Measurements from ENCODE around the gene RNF157.

RNF157 gene

GRCh38 chr17:76163919-76164318 is 76.4 kb downstream of the RNF157 start:
- H3K36me3 ChIP-seq (ENCODE audit: control insufficient read depth, insufficient read depth, low read length): no peaks in the 10 kb centered on the region

GRCh38 chr17:76161619-76162266 is 78.5 kb downstream of the RNF157 start:
- Histone ChIP-seq H3K79me2 (ENCODE audit: control insufficient read depth, insufficient read depth, low read length) (no peaks in the 10 kb centered on the region), H2AK5ac (ENCODE audit: low read length) (no peak overlapping the region), H3K56ac (ENCODE audit: low read length) (no peak overlapping the region), H3K79me1 (ENCODE audit: low read length) (no peaks in the 10 kb centered on the region), H3K4me1 (ENCODE audit: control insufficient read depth, low read depth, low read length) (no peaks in the 10 kb centered on the region), H3K9ac (ENCODE audit: low read length) (no peak overlapping the region), H3K23ac (ENCODE audit: low read length) (no peak overlapping the region), H3K4ac (ENCODE audit: low read depth, low read length) (no peak overlapping the region), H3K4me2 (ENCODE audit: low read length) (no peak overlapping the region), H2BK120ac (ENCODE audit: low read depth, low read length) (no peak overlapping the region), H3K18ac (ENCODE audit: low read length) (no peak overlapping the region), H2BK5ac (ENCODE audit: low read length) (no peak overlapping the region), H4K8ac (ENCODE audit: low read depth, low read length) (no peak overlapping the region), H3K27ac (ENCODE audit: low read depth, low read length) (no peak overlapping the region), H4K5ac (ENCODE audit: low read length) (no peak overlapping the region), H3K27me3 (ENCODE audit: insufficient read depth, low read length, poor library complexity) (no peaks in the 10 kb centered on the region), H3K4me3 (ENCODE audit: low read length) (no peak overlapping the region), H3K36me3 (ENCODE audit: control insufficient read depth, insufficient read depth, low read length) (no peaks in the 10 kb centered on the region), H2BK15ac (replicated peaks; ENCODE audit: low read depth) (no peak overlapping the region)
- WGBS (ENCODE audit: extremely low coverage, insufficient coverage, low lambda C conversion rate): no CpG with 5 or more reads among the region's 20 CpGs
- DNase-seq: no peak

More at GRCh38 chr17:76163919-76164318, 76.4 kb downstream of the RNF157 start:
- H3K4ac ChIP-seq (ENCODE audit: low read depth, low read length): no peak overlapping the region
- no peak overlapping the region for H2BK120ac ChIP-seq (ENCODE audit: low read depth, low read length)
- H3K4me1 ChIP-seq (ENCODE audit: control insufficient read depth, low read depth, low read length): no peaks in the 10 kb centered on the region
- H3K27ac ChIP-seq (ENCODE audit: low read depth, low read length): no peak overlapping the region
- H3K4me2 ChIP-seq (ENCODE audit: low read length): no peak overlapping the region
- no CpG with 5 or more reads among the region's 4 CpGs for WGBS (ENCODE audit: extremely low coverage, insufficient coverage, low lambda C conversion rate)
- H2AK5ac ChIP-seq (ENCODE audit: low read length): no peak overlapping the region
- H2BK15ac ChIP-seq (replicated peaks; ENCODE audit: low read depth): no peak overlapping the region
- H4K8ac ChIP-seq (ENCODE audit: low read depth, low read length): no peak overlapping the region
- no peak overlapping the region for H3K56ac ChIP-seq (ENCODE audit: low read length)
- no peaks in the 10 kb centered on the region for H3K79me1 ChIP-seq (ENCODE audit: low read length)
- H3K18ac ChIP-seq (ENCODE audit: low read length): no peak overlapping the region
- H3K9ac ChIP-seq (ENCODE audit: low read length): no peak overlapping the region
- no peak overlapping the region for H2BK5ac ChIP-seq (ENCODE audit: low read length)
- DNase-seq: no peak
- no peak overlapping the region for H4K5ac ChIP-seq (ENCODE audit: low read length)
- no peak overlapping the region for H3K4me3 ChIP-seq (ENCODE audit: low read length)
- no peaks in the 10 kb centered on the region for H3K27me3 ChIP-seq (ENCODE audit: insufficient read depth, low read length, poor library complexity)
- no peaks in the 10 kb centered on the region for H3K79me2 ChIP-seq (ENCODE audit: control insufficient read depth, insufficient read depth, low read length)
- H3K23ac ChIP-seq (ENCODE audit: low read length): no peak overlapping the region

- DNase-seq: no peak
- Histone ChIP-seq H3K56ac (ENCODE audit: low read length) (no peak overlapping the region), H3K4me1 (ENCODE audit: control insufficient read depth, low read depth, low read length) (no peaks in the 10 kb centered on the region), H4K8ac (ENCODE audit: low read depth, low read length) (no peak overlapping the region), H2BK15ac (replicated peaks; ENCODE audit: low read depth) (no peak overlapping the region), H3K27me3 (ENCODE audit: insufficient read depth, low read length, poor library complexity) (no peaks in the 10 kb centered on the region), H3K9ac (ENCODE audit: low read length) (no peak overlapping the region), H3K4me3 (ENCODE audit: low read length) (no peak overlapping the region), H4K5ac (ENCODE audit: low read length) (no peak overlapping the region), H3K27ac (ENCODE audit: low read depth, low read length) (no peak overlapping the region), H2BK120ac (ENCODE audit: low read depth, low read length) (no peak overlapping the region), H3K79me2 (ENCODE audit: control insufficient read depth, insufficient read depth, low read length) (no peaks in the 10 kb centered on the region), H3K4me2 (ENCODE audit: low read length) (no peak overlapping the region), H3K4ac (ENCODE audit: low read depth, low read length) (no peak overlapping the region), H3K36me3 (ENCODE audit: control insufficient read depth, insufficient read depth, low read length) (no peaks in the 10 kb centered on the region), H2BK5ac (ENCODE audit: low read length) (no peak overlapping the region), H3K23ac (ENCODE audit: low read length) (no peak overlapping the region), H3K79me1 (ENCODE audit: low read length) (no peaks in the 10 kb centered on the region), H3K18ac (ENCODE audit: low read length) (no peak overlapping the region), H2AK5ac (ENCODE audit: low read length) (no peak overlapping the region)
- no CpG with 5 or more reads among the region's 8 CpGs for WGBS (ENCODE audit: extremely low coverage, insufficient coverage, low lambda C conversion rate)
Measured at GRCh38 chr17:76160896-76161528, 79.3 kb downstream of the RNF157 start.

DNA sequence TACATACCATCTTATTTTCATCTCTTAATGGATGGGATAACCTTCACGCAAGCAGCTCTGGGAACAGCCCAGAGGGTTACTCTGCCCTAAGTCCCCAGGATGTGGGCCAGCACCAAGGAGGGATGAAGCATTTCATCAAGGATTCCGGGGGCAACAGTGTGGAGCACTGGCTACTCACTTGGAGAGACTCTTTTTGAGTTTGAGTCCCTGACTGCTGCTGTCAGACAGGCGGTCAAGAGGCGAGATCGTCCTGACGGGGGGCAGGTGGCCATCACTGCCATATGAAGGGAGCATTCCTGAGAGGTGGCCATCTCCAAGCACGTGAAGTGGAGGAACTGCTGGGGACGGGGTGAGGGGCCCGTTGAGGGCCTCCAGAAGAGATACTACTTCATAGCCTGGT is 81.1 kb downstream of the RNF157 start:
- no peak overlapping the region for H2BK15ac ChIP-seq (replicated peaks; ENCODE audit: low read depth)
- H2BK120ac ChIP-seq (ENCODE audit: low read depth, low read length): no peak overlapping the region
- H3K4me1 ChIP-seq (ENCODE audit: control insufficient read depth, low read depth, low read length): no peaks in the 10 kb centered on the region
- H3K27ac ChIP-seq (ENCODE audit: low read depth, low read length): no peak overlapping the region
- no peak for DNase-seq
- no peaks in the 10 kb centered on the region for H3K79me2 ChIP-seq (ENCODE audit: control insufficient read depth, insufficient read depth, low read length)
- no CpG with 5 or more reads among the region's 9 CpGs for WGBS (ENCODE audit: extremely low coverage, insufficient coverage, low lambda C conversion rate)
- H2AK5ac ChIP-seq (ENCODE audit: low read length): no peak overlapping the region
- H3K4ac ChIP-seq (ENCODE audit: low read depth, low read length): no peak overlapping the region
- H3K27me3 ChIP-seq (ENCODE audit: insufficient read depth, low read length, poor library complexity): no peaks in the 10 kb centered on the region
- no peak overlapping the region for H4K5ac ChIP-seq (ENCODE audit: low read length)
- H3K9ac ChIP-seq (ENCODE audit: low read length): no peak overlapping the region
- no peak overlapping the region for H3K23ac ChIP-seq (ENCODE audit: low read length)
- no peak overlapping the region for H3K18ac ChIP-seq (ENCODE audit: low read length)
- no peak overlapping the region for H3K56ac ChIP-seq (ENCODE audit: low read length)
- no peak overlapping the region for H3K4me3 ChIP-seq (ENCODE audit: low read length)
- no peak overlapping the region for H2BK5ac ChIP-seq (ENCODE audit: low read length)
- no peak overlapping the region for H4K8ac ChIP-seq (ENCODE audit: low read depth, low read length)
- no peak overlapping the region for H3K4me2 ChIP-seq (ENCODE audit: low read length)
- no peaks in the 10 kb centered on the region for H3K36me3 ChIP-seq (ENCODE audit: control insufficient read depth, insufficient read depth, low read length)
- no peaks in the 10 kb centered on the region for H3K79me1 ChIP-seq (ENCODE audit: low read length)

GRCh38 chr17:76157759-76158158 is 82.5 kb downstream of the RNF157 start:
- Histone ChIP-seq H2BK15ac (replicated peaks; ENCODE audit: low read depth) (no peak overlapping the region), H3K27me3 (ENCODE audit: insufficient read depth, low read length, poor library complexity) (no peaks in the 10 kb centered on the region), H2BK120ac (ENCODE audit: low read depth, low read length) (no peak overlapping the region), H4K8ac (ENCODE audit: low read depth, low read length) (no peak overlapping the region), H3K27ac (ENCODE audit: low read depth, low read length) (no peak overlapping the region), H3K4me1 (ENCODE audit: control insufficient read depth, low read depth, low read length) (no peaks in the 10 kb centered on the region), H2BK5ac (ENCODE audit: low read length) (no peak overlapping the region), H3K36me3 (ENCODE audit: control insufficient read depth, insufficient read depth, low read length) (no peaks in the 10 kb centered on the region), H3K9ac (ENCODE audit: low read length) (no peak overlapping the region), H2AK5ac (ENCODE audit: low read length) (no peak overlapping the region), H3K4ac (ENCODE audit: low read depth, low read length) (no peak overlapping the region), H3K18ac (ENCODE audit: low read length) (no peak overlapping the region), H3K4me3 (ENCODE audit: low read length) (no peak overlapping the region), H3K79me1 (ENCODE audit: low read length) (no peaks in the 10 kb centered on the region), H4K5ac (ENCODE audit: low read length) (no peak overlapping the region), H3K79me2 (ENCODE audit: control insufficient read depth, insufficient read depth, low read length) (no peaks in the 10 kb centered on the region), H3K4me2 (ENCODE audit: low read length) (no peak overlapping the region), H3K56ac (ENCODE audit: low read length) (no peak overlapping the region), H3K23ac (ENCODE audit: low read length) (no peak overlapping the region)
- no CpG with 5 or more reads among the region's 5 CpGs for WGBS (ENCODE audit: extremely low coverage, insufficient coverage, low lambda C conversion rate)
- no peak for DNase-seq

DNA sequence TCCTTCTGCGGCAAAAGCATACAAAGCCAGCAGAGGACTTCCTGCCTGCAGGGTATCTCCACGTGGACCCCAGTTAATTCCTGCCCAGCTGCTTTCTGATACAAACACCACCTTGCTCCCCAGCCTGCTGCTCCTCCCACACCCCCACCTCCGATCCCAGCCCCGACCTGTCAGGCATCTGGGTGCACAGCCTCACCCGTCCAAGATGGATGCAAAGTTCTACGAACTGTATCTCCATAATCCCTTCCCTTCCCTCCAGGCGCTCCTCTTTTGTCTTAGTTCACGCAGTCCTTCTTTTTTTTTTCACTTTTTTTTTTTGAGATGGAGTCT is 83.7 kb downstream of the RNF157 start:
- WGBS (ENCODE audit: extremely low coverage, insufficient coverage, low lambda C conversion rate): no CpG with 5 or more reads among the region's 8 CpGs
- no peak overlapping the region for H2BK15ac ChIP-seq (replicated peaks; ENCODE audit: low read depth)
- no peaks in the 10 kb centered on the region for H3K36me3 ChIP-seq (ENCODE audit: control insufficient read depth, insufficient read depth, low read length)

More for the DNA sequence above, 83.7 kb downstream of the RNF157 start:
- H3K4me2 ChIP-seq (ENCODE audit: low read length): no peak overlapping the region
- no peak overlapping the region for H3K9ac ChIP-seq (ENCODE audit: low read length)
- no peak overlapping the region for H3K56ac ChIP-seq (ENCODE audit: low read length)
- H3K18ac ChIP-seq (ENCODE audit: low read length): no peak overlapping the region
- no peak overlapping the region for H3K4ac ChIP-seq (ENCODE audit: low read depth, low read length)
- H2BK5ac ChIP-seq (ENCODE audit: low read length): no peak overlapping the region
- no peak overlapping the region for H4K8ac ChIP-seq (ENCODE audit: low read depth, low read length)
- no peaks in the 10 kb centered on the region for H3K79me2 ChIP-seq (ENCODE audit: control insufficient read depth, insufficient read depth, low read length)
- H3K4me3 ChIP-seq (ENCODE audit: low read length): no peak overlapping the region
- no peak overlapping the region for H3K27ac ChIP-seq (ENCODE audit: low read depth, low read length)
- H3K27me3 ChIP-seq (ENCODE audit: insufficient read depth, low read length, poor library complexity): no peaks in the 10 kb centered on the region
- no peaks in the 10 kb centered on the region for H3K4me1 ChIP-seq (ENCODE audit: control insufficient read depth, low read depth, low read length)
- H3K79me1 ChIP-seq (ENCODE audit: low read length): no peaks in the 10 kb centered on the region
- no peak overlapping the region for H4K5ac ChIP-seq (ENCODE audit: low read length)
- no peak for DNase-seq
- no peak overlapping the region for H2AK5ac ChIP-seq (ENCODE audit: low read length)
- H3K23ac ChIP-seq (ENCODE audit: low read length): no peak overlapping the region
- H2BK120ac ChIP-seq (ENCODE audit: low read depth, low read length): no peak overlapping the region
